CD1c-positive myeloid dendritic cell (primary cell): Measurements from ENCODE around the gene ADGRA3.

Source experiments
- DNase-seq: peaks from one replicate; pipeline ENCODE4 v3.0.0-alpha.2; 2016; ENCODE audit errors: extremely low spot score

Gene ADGRA3

GRCh38 chr4:22440999-22441398 lies 74.9 kb downstream of the ADGRA3 start:
- no peak for DNase-seq

- DNase-seq, result no peak
Observed at GRCh38 chr4:22439947-22440346, 75.9 kb downstream of the ADGRA3 start.

- DNase-seq, result no peak
Observed at GRCh38 chr4:22435652-22436051, 80.2 kb downstream of the ADGRA3 start.

- DNase-seq, result no peak
Observed at GRCh38 chr4:22434895-22435294, 81.0 kb downstream of the ADGRA3 start.

- DNase-seq, result no peak
Observed at GRCh38 chr4:22430626-22431025, 85.2 kb downstream of the ADGRA3 start.

- no peak for DNase-seq
Observed at GRCh38 chr4:22428441-22428840, 87.4 kb downstream of the ADGRA3 start.

GRCh38 chr4:22427675-22428074 lies 88.2 kb downstream of the ADGRA3 start:
- no peak for DNase-seq

- no peak for DNase-seq
Observed at GRCh38 chr4:22420291-22420690, 95.6 kb downstream of the ADGRA3 start.

GRCh38 chr4:22417408-22417807 lies 98.5 kb downstream of the ADGRA3 start:
- DNase-seq, result no peak

- DNase-seq, result no peak
Observed at GRCh38 chr4:22416403-22416802, 99.5 kb downstream of the ADGRA3 start.

GRCh38 chr4:22414833-22415232 lies 101.0 kb downstream of the ADGRA3 start:
- no peak for DNase-seq

- DNase-seq, result no peak
Observed at GRCh38 chr4:22413471-22413870, 102.4 kb downstream of the ADGRA3 start.

- DNase-seq, result no peak
Observed at GRCh38 chr4:22412013-22412412, 103.9 kb downstream of the ADGRA3 start.

GRCh38 chr4:22410645-22411247 lies 105.1 kb downstream of the ADGRA3 start:
- DNase-seq, result peak; percentile 37

GRCh38 chr4:22408474-22408873 lies 107.4 kb downstream of the ADGRA3 start:
- DNase-seq, result no peak

GRCh38 chr4:22407361-22407760 lies 108.5 kb downstream of the ADGRA3 start:
- no peak for DNase-seq

GRCh38 chr4:22398671-22399070 lies 117.2 kb downstream of the ADGRA3 start:
- DNase-seq, result no peak

- DNase-seq, result no peak
Observed at GRCh38 chr4:22391551-22391950, 124.3 kb downstream of the ADGRA3 start.

- peak; percentile 34 for DNase-seq
Observed at GRCh38 chr4:22389240-22389870, 126.5 kb downstream of the ADGRA3 start.

- no peak for DNase-seq
Observed at GRCh38 chr4:22385611-22386011, 130.3 kb downstream of the ADGRA3 start.

GRCh38 chr4:22384154-22384553 lies 131.7 kb downstream of the ADGRA3 start:
- DNase-seq, result no peak

- DNase-seq, result peak; percentile 51
Observed at GRCh38 chr4:22382216-22382615, 133.7 kb downstream of the ADGRA3 start.

- DNase-seq, result no peak
Observed at GRCh38 chr4:22372986-22373385, 142.9 kb downstream of the ADGRA3 start.
